Thyroid gland (tissue), 4 donors: Measurements from ENCODE around the gene SPATA13. TPM values are rescaled to one million over a fixed set of nuclear protein-coding genes. Genes with fewer than 3 reads are reported as not detected.
"Not testable (repeated sequence)": the region's sequence is repeated elsewhere in the genome, so short reads cannot be mapped to it uniquely, and the experiment has no call there.

ENCODE experiments used
- DNase-seq, 2 donors: peaks; one replicate each; pipeline ENCODE4 v3.0.0-alpha.2; 2019
- H3K27ac ChIP-seq, 3 donors: fragments of 200-600 bp; sonication (generic); 1 replicate in 2 of 3; 2 replicates in 1 of 3; pipeline ENCODE4 v1.5.1; 2016 to 2019; ENCODE audit warnings: mild to moderate bottlenecking in 1 of 3, moderate library complexity in 1 of 3
- H3K27me3 ChIP-seq: fragments of 200-600 bp; sonication (generic); one replicate; pipeline ENCODE4 v1.5.1; 2019
- H3K36me3 ChIP-seq, 2 donors: fragments of 200-600 bp; sonication (generic); one replicate each; pipeline ENCODE4 v1.5.1; 2016 to 2019
- H3K4me1 ChIP-seq, 2 donors: fragments of 200-600 bp; sonication (generic); one replicate each; pipeline ENCODE4 v1.5.1; 2017 to 2019
- H3K4me3 ChIP-seq, 3 donors: fragments of 200-600 bp; sonication (generic); replicated peaks in 1 of 3; 1 replicate in 2 of 3; 2 replicates in 1 of 3; pipeline ENCODE4 v1.5.1; 2016; ENCODE audit warnings: mild to moderate bottlenecking in 1 of 3
- H3K9me3 ChIP-seq: fragments of 200-600 bp; sonication (generic); one replicate; pipeline ENCODE4 v1.5.1; 2017
- POLR2A ChIP-seq, 2 donors: fragments of 450-650 bp; IDR thresholded peaks; one replicate each; pipeline ENCODE4 v1.6.1; 2017; ENCODE audit warnings: antibody characterized with exemption in 2 of 2, mild to moderate bottlenecking in 2 of 2, moderate library complexity in 1 of 2
- WGBS, 2 donors: methylation state at CpG; one replicate each; pipeline ENCODE4 v1.1.5; 2017; 5-methylcytosine and 5-hydroxymethylcytosine counted together
- intact Hi-C: fragments of 100-400 bp; cut with DNase I; formaldehyde crosslinking; loops from one replicate; pipeline ENCODE4 v1.15.1; 2023
- total RNA-seq, 4 donors: library from RNA; depleted of rRNA; stranded (reverse); fragments of >200 nt; gene quantifications; one replicate each; pipeline ENCODE4 v1.2.3, GENCODE V29; 2016
- TF ChIP-seq, protein P1 (sequence below), 6 experiments: fragments of 200-600 bp in 3 of 6; fragments of 450-650 bp in 3 of 6; sonication (generic) in 3 of 6; IDR thresholded peaks; one replicate each; pipeline ENCODE4 v1.5.1; 2016 to 2019; ENCODE audit warnings: antibody characterized with exemption in 6 of 6, mild to moderate bottlenecking in 2 of 6, inconsistent platforms in 1 of 6, moderate library complexity in 1 of 6

The SPATA13 gene
- total RNA-seq, 4 donors from 2014 or later: 43.2 to 95.4 (median 51.1) TPM

DNA sequence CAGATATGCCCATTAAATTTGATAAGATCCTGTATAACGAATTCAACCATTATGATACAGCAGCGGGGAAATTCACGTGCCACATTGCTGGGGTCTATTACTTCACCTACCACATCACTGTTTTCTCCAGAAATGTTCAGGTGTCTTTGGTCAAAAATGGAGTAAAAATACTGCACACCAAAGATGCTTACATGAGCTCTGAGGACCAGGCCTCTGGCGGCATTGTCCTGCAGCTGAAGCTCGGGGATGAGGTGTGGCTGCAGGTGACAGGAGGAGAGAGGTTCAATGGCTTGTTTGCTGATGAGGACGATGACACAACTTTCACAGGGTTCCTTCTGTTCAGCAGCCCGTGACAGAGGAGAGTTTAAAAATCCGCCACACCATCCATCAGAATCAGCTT lies 160.9 kb downstream of the SPATA13 start:
- intact Hi-C loops, H3K4me1 ChIP-seq, H3K36me3 ChIP-seq, H3K27me3 ChIP-seq, H3K9me3 ChIP-seq, DNase-seq, H3K4me3 ChIP-seq, H3K27ac ChIP-seq: not testable (repeated sequence)
- 83 to 85% methylated on average over 8 of the region's 8 CpGs for WGBS, 2 donors

DNA sequence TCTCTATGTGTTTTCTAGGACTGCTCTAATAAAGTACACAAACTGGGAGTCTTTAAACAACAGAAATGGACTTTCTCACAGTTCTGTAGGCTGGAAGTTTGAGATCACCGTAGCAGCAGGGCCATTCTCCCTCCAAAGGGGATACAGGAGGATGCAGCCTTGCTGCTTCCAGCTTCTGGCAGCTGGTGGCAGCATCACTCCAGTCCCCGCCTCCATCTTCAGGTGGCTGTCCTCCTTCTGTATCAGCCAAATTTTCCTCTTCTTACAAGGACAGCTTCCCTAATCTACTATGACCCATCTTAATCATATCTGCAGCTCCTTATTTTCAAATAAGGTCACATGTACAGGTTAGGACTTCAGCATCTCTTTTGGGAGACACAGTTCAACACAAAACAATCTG lies 161.9 kb downstream of the SPATA13 start:
- H3K4me3 ChIP-seq, H3K9me3 ChIP-seq, intact Hi-C loops, H3K36me3 ChIP-seq, DNase-seq, H3K27me3 ChIP-seq, H3K4me1 ChIP-seq, H3K27ac ChIP-seq: not testable (repeated sequence)
- 58 to 60% methylated on average over 2 of the region's 2 CpGs for WGBS, 2 donors

- Histone ChIP-seq H3K4me1 (no peaks in the 10 kb centered on the region), H3K27me3 (no peaks in the 10 kb centered on the region), H3K27ac (no peak overlapping the region), H3K36me3 (no peaks in the 10 kb centered on the region), H3K4me3 (no peak overlapping the region), H3K9me3 (no peaks in the 10 kb centered on the region)
- WGBS, 2 donors: 86 to 89% methylated on average over 11 to 26 of the region's 28 CpGs
- no peak for DNase-seq
- TF ChIP-seq POLR2A (IDR thresholded peaks at IDR 0.05): no peak
- TF ChIP-seq, protein P1, sequence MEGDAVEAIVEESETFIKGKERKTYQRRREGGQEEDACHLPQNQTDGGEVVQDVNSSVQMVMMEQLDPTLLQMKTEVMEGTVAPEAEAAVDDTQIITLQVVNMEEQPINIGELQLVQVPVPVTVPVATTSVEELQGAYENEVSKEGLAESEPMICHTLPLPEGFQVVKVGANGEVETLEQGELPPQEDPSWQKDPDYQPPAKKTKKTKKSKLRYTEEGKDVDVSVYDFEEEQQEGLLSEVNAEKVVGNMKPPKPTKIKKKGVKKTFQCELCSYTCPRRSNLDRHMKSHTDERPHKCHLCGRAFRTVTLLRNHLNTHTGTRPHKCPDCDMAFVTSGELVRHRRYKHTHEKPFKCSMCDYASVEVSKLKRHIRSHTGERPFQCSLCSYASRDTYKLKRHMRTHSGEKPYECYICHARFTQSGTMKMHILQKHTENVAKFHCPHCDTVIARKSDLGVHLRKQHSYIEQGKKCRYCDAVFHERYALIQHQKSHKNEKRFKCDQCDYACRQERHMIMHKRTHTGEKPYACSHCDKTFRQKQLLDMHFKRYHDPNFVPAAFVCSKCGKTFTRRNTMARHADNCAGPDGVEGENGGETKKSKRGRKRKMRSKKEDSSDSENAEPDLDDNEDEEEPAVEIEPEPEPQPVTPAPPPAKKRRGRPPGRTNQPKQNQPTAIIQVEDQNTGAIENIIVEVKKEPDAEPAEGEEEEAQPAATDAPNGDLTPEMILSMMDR (IDR thresholded peaks at IDR 0.05): no peak
- intact Hi-C loops: no loop called here
Measured at GRCh38 chr13:24323036-24323738, 162.7 kb downstream of the SPATA13 start.

GRCh38 chr13:24323739-24324075 lies 163.2 kb downstream of the SPATA13 start:
- intact Hi-C loops: no loop called here
- no peak overlapping the region for H3K27ac ChIP-seq
- H3K4me1 ChIP-seq: no peaks in the 10 kb centered on the region
- DNase-seq: no peak
- no peaks in the 10 kb centered on the region for H3K9me3 ChIP-seq
- no peaks in the 10 kb centered on the region for H3K27me3 ChIP-seq
- no peak overlapping the region for H3K4me3 ChIP-seq
- 79 to 82% methylated on average over 5 of the region's 5 CpGs for WGBS, 2 donors
- TF ChIP-seq, protein P1 (IDR thresholded peaks at IDR 0.05): no peak
- TF ChIP-seq POLR2A (IDR thresholded peaks at IDR 0.05): no peak
- no peaks in the 10 kb centered on the region for H3K36me3 ChIP-seq

GRCh38 chr13:24327598-24327997 lies 167.1 kb downstream of the SPATA13 start:
- H3K4me1 ChIP-seq, intact Hi-C loops, H3K4me3 ChIP-seq, H3K27ac ChIP-seq, DNase-seq, H3K9me3 ChIP-seq, H3K36me3 ChIP-seq, H3K27me3 ChIP-seq: not testable (repeated sequence)
- 70 to 82% methylated on average over 23 of the region's 23 CpGs for WGBS, 2 donors

DNA sequence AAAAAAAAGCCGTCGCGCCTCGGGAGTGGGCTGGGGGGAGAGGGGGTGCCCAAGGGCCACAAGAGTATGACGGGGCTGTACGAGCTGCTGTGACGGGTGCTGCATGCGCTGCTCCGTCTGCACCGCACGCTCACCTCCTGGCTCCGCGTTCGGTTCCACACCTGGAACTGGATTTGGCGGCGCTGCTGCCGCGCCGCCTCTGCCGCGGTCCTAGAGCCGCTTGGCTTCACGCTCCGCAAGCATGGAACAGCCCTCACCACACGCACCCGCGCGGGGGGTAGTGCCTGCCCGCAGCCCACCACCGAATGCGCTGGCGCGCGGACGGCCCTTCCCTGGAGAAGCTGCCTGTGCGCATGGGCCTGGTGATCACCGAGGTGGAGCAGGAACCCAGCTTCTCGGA lies 167.6 kb downstream of the SPATA13 start:
- Histone ChIP-seq H3K27ac (no peak overlapping the region), H3K27me3 (no peaks in the 10 kb centered on the region), H3K36me3 (no peaks in the 10 kb centered on the region), H3K9me3 (no peaks in the 10 kb centered on the region), H3K4me1 (no peaks in the 10 kb centered on the region), H3K4me3 (no peak overlapping the region)
- TF ChIP-seq, protein P1 (IDR thresholded peaks at IDR 0.05): no peak
- no peak for TF ChIP-seq POLR2A (IDR thresholded peaks at IDR 0.05)
- 5 to 10% methylated on average over 29 to 38 of the region's 38 CpGs for WGBS, 2 donors
- intact Hi-C loops: no loop called here
- DNase-seq: no peak

DNA sequence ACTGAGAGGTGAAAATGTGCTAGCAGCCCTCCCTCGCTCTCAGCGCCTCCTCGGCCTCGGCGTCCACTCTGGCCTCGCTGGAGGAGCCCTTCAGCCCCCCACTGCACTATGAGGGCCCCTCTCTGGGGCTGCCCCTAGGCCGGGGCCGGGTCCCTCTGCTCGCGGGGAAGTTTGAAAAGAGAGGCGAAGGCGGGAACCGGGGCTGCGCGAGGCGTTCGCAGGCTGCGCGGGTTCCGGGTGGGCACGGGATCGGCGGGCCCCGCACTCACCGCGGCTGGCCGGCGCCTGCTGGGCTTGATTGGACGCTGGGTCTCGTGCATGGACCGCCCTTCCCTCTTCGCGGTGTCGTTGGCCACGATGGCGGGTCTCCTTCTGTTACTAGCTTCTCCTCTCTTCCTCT lies 178.2 kb downstream of the SPATA13 start:
- no peaks in the 10 kb centered on the region for H3K36me3 ChIP-seq
- DNase-seq: no peak
- H3K9me3 ChIP-seq: no peaks in the 10 kb centered on the region
- intact Hi-C loops: no loop called here
- no peaks in the 10 kb centered on the region for H3K4me1 ChIP-seq
- no peaks in the 10 kb centered on the region for H3K27me3 ChIP-seq
- H3K27ac ChIP-seq: no peak overlapping the region
- 93 to 98% methylated on average over 36 of the region's 36 CpGs for WGBS, 2 donors
- no peak for TF ChIP-seq POLR2A (IDR thresholded peaks at IDR 0.05)
- TF ChIP-seq, protein P1 (IDR thresholded peaks at IDR 0.05): no peak
- H3K4me3 ChIP-seq: no peak overlapping the region
